Psoas muscle (tissue), 8 donors: ENCODE results near the gene RBM7. TPM values are rescaled to one million over a fixed set of nuclear protein-coding genes. Genes with fewer than 3 reads are reported as not detected.

Source experiments
- ATAC-seq, 4 donors: fragments of 200-7000 bp; cut with Tn5 transposase; one replicate each; pipeline ENCODE4 v1.9.1; 2020; ENCODE audit warnings: moderate library complexity in 3 of 4, mild to moderate bottlenecking in 2 of 4
- DNase-seq, 2 donors: peaks; one replicate each; pipeline ENCODE4 v3.0.0-alpha.2; 2020
- H3K27ac ChIP-seq: fragments of 200-600 bp; one replicate; pipeline ENCODE4 v1.8.0; 2022
- H3K27me3 ChIP-seq, 3 donors: fragments of 200-600 bp in 1 of 3; one replicate each; pipeline versions ENCODE4 v1.6.1 to v1.8.0; 2013 to 2022; ENCODE audit warnings: low read length in 2 of 3, mild to moderate bottlenecking in 2 of 3, moderate library complexity in 1 of 3; ENCODE audit not compliant: insufficient read depth in 3 of 3
- H3K36me3 ChIP-seq, 2 donors: fragments of 200-600 bp in 1 of 2; one replicate each; pipeline versions ENCODE4 v1.6.1 to v1.8.0; 2013 to 2022; ENCODE audit warnings: low read depth in 1 of 2, mild to moderate bottlenecking in 1 of 2, moderate library complexity in 1 of 2; ENCODE audit not compliant: insufficient read depth in 1 of 2
- H3K4me1 ChIP-seq: fragments of 200-600 bp; one replicate; pipeline ENCODE4 v1.8.0; 2022
- H3K4me3 ChIP-seq: fragments of 200-600 bp; one replicate; pipeline ENCODE4 v1.8.0; 2022; ENCODE audit warnings: mild to moderate bottlenecking
- H3K9me3 ChIP-seq: fragments of 200-600 bp; one replicate; pipeline ENCODE4 v1.8.0; 2022
- CTCF ChIP-seq: fragments of 200-600 bp; IDR thresholded peaks from one replicate; pipeline ENCODE4 v1.8.0; 2022; ENCODE audit warnings: antibody characterized with exemption
- WGBS, 3 donors: extraction: QIAGEN DNeasy Blood & Tissue Kit; methylation state at CpG; one replicate each; pipeline versions ENCODE4 v1.1.6 to v1.1.7; 2013; 5-methylcytosine and 5-hydroxymethylcytosine counted together
- intact Hi-C, 2 donors: fragments of 100-400 bp; cut with DNase I; formaldehyde crosslinking; loops; one replicate each; pipeline versions ENCODE4 v1.11.0 to v1.14.2; 2022
- polyA plus RNA-seq, 3 donors: library from polyadenylated mRNA; stranded (reverse); fragments of 200-250 nt; gene quantifications; one replicate each; pipeline ENCODE4 v1.2.3, GENCODE V29; 2013
- total RNA-seq, 4 donors: library from RNA; stranded (reverse); fragmentation: NEBNext Ultra II Directional in 2 of 4; extraction: Animal tissue kit (Norgen Biotek cat#: 25700) in 2 of 4; gene quantifications; one replicate each; pipeline versions ENCODE4 v1.2.1 to v1.2.4, GENCODE V29; 2021 to 2023
- donor health status: healthy with polysubstance abuse.
- donor health status: DM: no; HTN: no; CAD: no; lungs with moderate emphysema.
- donor health status: Bipolar disorder and iron deficiency.
- donor health status: healthy.
- donor health status: DM: yes; HTN: yes; CAD: no.
- donor health status: DM: no; HTN: no; CAD: no.
- donor health status: DM: no; HTN: no; CAD: no.
- donor health status: DM: yes; HTN: yes; CAD: no.

Gene RBM7
- total and polyA plus RNA-seq, 7 donors = 9.1 to 24.1 (median 17.4) TPM

DNA sequence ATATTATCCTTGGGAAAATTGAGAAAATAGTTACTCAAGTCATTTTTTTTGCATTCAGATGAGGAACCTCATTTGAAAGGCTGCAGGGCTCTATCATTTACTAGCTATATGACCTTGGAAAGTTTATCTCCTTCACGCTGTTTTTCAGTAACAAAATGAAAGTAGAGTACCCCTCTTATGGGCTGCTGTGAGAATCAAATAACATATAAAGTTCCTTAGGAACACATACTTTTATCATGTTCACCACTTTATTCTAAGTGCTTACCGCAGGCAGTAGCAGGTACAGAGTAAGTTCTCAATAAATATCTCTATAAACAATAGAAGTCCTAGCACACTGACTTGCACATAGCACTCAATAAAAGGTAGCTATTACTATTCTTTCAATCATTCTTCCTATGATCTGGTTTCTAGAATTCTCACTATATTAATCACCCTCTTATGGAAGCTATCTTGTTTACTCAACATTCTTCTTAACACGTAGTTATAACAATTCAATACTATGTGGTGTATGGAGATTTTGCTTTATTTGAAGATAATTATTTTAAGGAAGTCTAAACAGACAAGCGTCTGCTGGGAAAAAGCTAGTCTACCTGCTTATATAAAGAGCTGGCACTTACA lies 2.1 kb upstream of the RBM7 start:
- H3K36me3 ChIP-seq = peaks cover 0 to 9% of the 10 kb centered on the region in 2 donors
- no peak for TF ChIP-seq CTCF
- H3K4me1 ChIP-seq = peaks cover 19% of the 10 kb centered on the region
- H3K27ac ChIP-seq = peak overlapping the region; percentile 98
- ATAC-seq (no peak), DNase-seq (no peak)
- WGBS, 3 donors = 85 to 91% (median 87%) methylated on average over 4 of the region's 4 CpGs
- peak overlapping the region; percentile 88 for H3K4me3 ChIP-seq
- H3K27me3 ChIP-seq = no peaks in the 10 kb centered on the region
- intact Hi-C loops = loop anchor here in 1 of 2 donors (5.0 kb wide), 1 partner anchor 51 kb away; no protein-coding TSS in a partner anchor
- H3K9me3 ChIP-seq = no peaks in the 10 kb centered on the region

GRCh38 chr11:114399490-114400215 lies 813 bp upstream of the RBM7 start:
- Histone ChIP-seq H3K4me1 (peaks cover 23% of the 10 kb centered on the region), H3K27me3 (no peaks in the 10 kb centered on the region), H3K27ac (peak overlapping the region; percentile 98), H3K4me3 (peak overlapping the region; percentile 88), H3K9me3 (no peaks in the 10 kb centered on the region), H3K36me3 (peaks cover 5 to 13% of the 10 kb centered on the region in 2 donors)
- intact Hi-C loops = loop anchor here (1.0 to 5.0 kb wide), 3 partner anchors 38 to 52 kb away; partner anchors contain the start of gene REXO2 (in 2 of the 2)
- peak in 1 of 2 donors; percentile 72 for DNase-seq
- no peak for TF ChIP-seq CTCF
- peak; percentile 70 to 83 (median 78) for ATAC-seq
- 4% methylated on average over 29 of the region's 29 CpGs for WGBS, 3 donors

- Histone ChIP-seq H3K27me3 (no peaks in the 10 kb centered on the region), H3K36me3 (peaks cover 11 to 21% of the 10 kb centered on the region in 2 donors), H3K4me1 (peaks cover 31% of the 10 kb centered on the region), H3K9me3 (no peaks in the 10 kb centered on the region), H3K27ac (peak overlapping the region; percentile 98), H3K4me3 (peak overlapping the region; percentile 88)
- no peak for ATAC-seq
- no peak for DNase-seq
- intact Hi-C loops = loop anchor here (1.0 to 5.0 kb wide), 2 partner anchors 36 to 38 kb away; partner anchors contain the start of gene REXO2 (in 2 of the 2)
- 0% methylated on average over 8 of the region's 8 CpGs for WGBS, 3 donors
- no peak for TF ChIP-seq CTCF
Observed at GRCh38 chr11:114400915-114401223, 403 bp downstream of the RBM7 start.

GRCh38 chr11:114401311-114401710 lies 845 bp downstream of the RBM7 start:
- intact Hi-C loops = loop anchor here in 1 of 2 donors (5.0 kb wide), 1 partner anchor 36 kb away; the partner anchor contains the start of gene REXO2
- H3K9me3 ChIP-seq = no peaks in the 10 kb centered on the region
- no peaks in the 10 kb centered on the region for H3K27me3 ChIP-seq
- H3K4me3 ChIP-seq = peak overlapping the region; percentile 88
- TF ChIP-seq CTCF = no peak
- peak overlapping the region; percentile 98 for H3K27ac ChIP-seq
- DNase-seq (no peak), ATAC-seq (no peak)
- H3K4me1 ChIP-seq = peaks cover 31% of the 10 kb centered on the region
- peaks cover 11 to 26% of the 10 kb centered on the region in 2 donors for H3K36me3 ChIP-seq
- 3 to 8% (median 4%) methylated on average over 4 of the region's 4 CpGs for WGBS, 3 donors
